Smooth muscle cell (in vitro differentiated cells): ENCODE measurements around the gene FRMD4A. TPM values are rescaled to one million over a fixed set of nuclear protein-coding genes. Genes with fewer than 3 reads are reported as not detected.

Source experiments
- DNase-seq: peaks from one replicate; lab custom pipeline; 2025; ENCODE audit not compliant: unreplicated experiment; lab: John Stamatoyannopoulos, UW
- H2AFZ ChIP-seq: fragments of 200-600 bp; sonication (generic); 2 replicates; pipeline ENCODE4 v1.6.0; 2016; ENCODE audit warnings: antibody characterized with exemption, low read depth, mild to moderate bottlenecking
- H3F3A ChIP-seq: fragments of 200-600 bp; sonication (generic); 2 replicates; pipeline ENCODE4 v1.6.0; 2017; ENCODE audit warnings: antibody characterized with exemption, low read depth
- H3K27ac ChIP-seq: fragments of 200-600 bp; sonication (generic); 2 replicates; pipeline ENCODE4 v1.5.1; 2016; ENCODE audit warnings: low read depth, mild to moderate bottlenecking
- H3K27me3 ChIP-seq: fragments of 200-600 bp; sonication (generic); 2 replicates; pipeline ENCODE4 v1.6.1; 2016; ENCODE audit warnings: low read depth, mild to moderate bottlenecking
- H3K36me3 ChIP-seq: fragments of 200-600 bp; sonication (generic); 2 replicates; pipeline ENCODE4 v1.5.1; 2016; ENCODE audit warnings: low read depth
- H3K4me1 ChIP-seq: fragments of 200-600 bp; sonication (generic); 2 replicates; pipeline ENCODE4 v1.5.1; 2016; ENCODE audit warnings: low read depth
- H3K4me2 ChIP-seq: fragments of 200-600 bp; sonication (generic); 2 replicates; pipeline ENCODE4 v1.6.0; 2016; ENCODE audit warnings: mild to moderate bottlenecking
- H3K4me3 ChIP-seq: fragments of 200-600 bp; sonication (generic); 2 replicates; pipeline ENCODE4 v1.5.1; 2016; ENCODE audit warnings: mild to moderate bottlenecking
- H3K79me2 ChIP-seq: fragments of 200-600 bp; sonication (generic); 2 replicates; pipeline ENCODE4 v1.6.0; 2016; ENCODE audit warnings: low read depth, mild to moderate bottlenecking
- H3K9ac ChIP-seq: fragments of 200-600 bp; sonication (generic); 2 replicates; pipeline ENCODE4 v1.6.0; 2016; ENCODE audit warnings: low read depth
- H3K9me3 ChIP-seq: fragments of 200-600 bp; sonication (generic); replicated peaks from 2 replicates; pipeline ENCODE4 v1.5.1; 2016; ENCODE audit warnings: low read depth
- H4K20me1 ChIP-seq: fragments of 200-600 bp; sonication (generic); 2 replicates; pipeline ENCODE4 v1.6.0; 2016; ENCODE audit warnings: low read depth
- CTCF ChIP-seq: fragments of 200-600 bp; sonication (generic); IDR thresholded peaks from 2 replicates; pipeline ENCODE4 v1.5.1; 2017; ENCODE audit warnings: borderline replicate concordance, mild to moderate bottlenecking, antibody characterized with exemption; ENCODE audit not compliant: insufficient read depth, poor library complexity, severe bottlenecking
- WGBS: methylation state at CpG from one replicate; pipeline ENCODE4 v1.1.7; 2016; ENCODE audit warnings: low lambda C conversion rate; 5-methylcytosine and 5-hydroxymethylcytosine counted together
- polyA plus RNA-seq: library from polyadenylated mRNA; unstranded; fragments of >200 nt; fragmentation: Nextera tagmentation; extraction: Ambion mirVana; gene quantifications from 2 replicates; pipeline ENCODE4 v1.2.1, GENCODE V29; 2016
- total RNA-seq: library from RNA; depleted of rRNA; stranded (reverse); fragments of >200 nt; gene quantifications from 2 replicates; pipeline ENCODE4 v1.2.3, GENCODE V29; 2014

FRMD4A gene
- total and polyA plus RNA-seq, 2 experiments from 2014 or later, result 3.0 to 5.4 TPM

DNA sequence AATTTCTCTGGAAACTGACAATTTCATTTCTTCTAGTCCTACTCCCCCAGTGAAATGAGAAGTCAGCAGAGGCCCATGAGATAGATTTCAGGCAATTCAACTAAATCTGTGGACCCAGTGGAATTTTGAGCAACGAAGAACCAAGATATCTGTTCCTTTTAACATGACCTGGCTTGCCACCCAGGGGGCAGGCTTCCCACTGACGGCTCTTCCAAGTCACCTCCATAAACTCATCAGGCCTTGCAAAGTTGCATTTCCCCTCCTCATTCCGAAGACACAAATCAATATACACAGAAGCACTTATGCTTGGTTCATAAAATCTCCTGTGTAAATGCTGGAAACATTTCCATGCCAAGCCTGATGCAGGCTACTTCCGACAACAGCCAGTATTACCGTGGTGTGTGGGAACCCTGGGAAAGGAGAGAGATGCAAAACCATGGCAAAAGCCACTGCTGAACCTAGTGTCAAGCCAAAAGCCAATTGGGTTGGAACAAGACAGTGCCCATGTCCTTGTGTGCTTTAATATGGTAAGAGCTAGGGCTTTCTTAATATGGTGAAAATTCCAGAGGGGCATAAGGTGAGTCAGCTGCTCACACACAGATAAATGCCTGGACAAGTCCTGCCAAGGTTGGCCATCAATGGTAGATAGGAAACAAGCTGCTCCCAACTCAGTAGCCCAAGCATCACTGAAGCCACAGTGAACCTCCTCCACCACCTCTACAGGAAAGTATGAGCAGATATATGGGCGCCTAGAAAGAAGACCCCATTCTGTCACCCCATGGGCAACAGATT lies 1.6 kb downstream of the FRMD4A start:
- Histone ChIP-seq H3K27me3 (peaks cover 11% of the 10 kb centered on the region), H3K27ac (no peak overlapping the region), H3K9ac (no peak overlapping the region), H3K4me2 (no peak overlapping the region), H3K9me3 (no peaks in the 10 kb centered on the region), H3F3A (no peaks in the 10 kb centered on the region), H3K4me3 (no peak overlapping the region), H3K4me1 (no peaks in the 10 kb centered on the region), H3K79me2 (no peaks in the 10 kb centered on the region), H4K20me1 (no peaks in the 10 kb centered on the region), H3K36me3 (no peaks in the 10 kb centered on the region), H2AFZ (no peak overlapping the region)
- 87% methylated on average over 6 of the region's 6 CpGs for WGBS
- no peak for TF ChIP-seq CTCF
- DNase-seq, result no peak

- Histone ChIP-seq H3F3A (no peaks in the 10 kb centered on the region), H3K27ac (no peak overlapping the region), H3K4me2 (peak overlapping the region; percentile 6), H3K36me3 (no peaks in the 10 kb centered on the region), H3K27me3 (peaks cover 9% of the 10 kb centered on the region), H2AFZ (no peak overlapping the region), H3K9ac (no peak overlapping the region), H3K9me3 (no peaks in the 10 kb centered on the region), H3K4me3 (no peak overlapping the region), H3K79me2 (no peaks in the 10 kb centered on the region), H4K20me1 (no peaks in the 10 kb centered on the region), H3K4me1 (no peaks in the 10 kb centered on the region)
- 40% methylated on average over 4 of the region's 4 CpGs for WGBS
- no peak for DNase-seq
- TF ChIP-seq CTCF, result no peak
Measured at GRCh38 chr10:14327527-14327926, 3.2 kb downstream of the FRMD4A start.

- TF ChIP-seq CTCF, result no peak
- Histone ChIP-seq H3K4me3 (no peak overlapping the region), H3F3A (no peaks in the 10 kb centered on the region), H3K9ac (no peak overlapping the region), H3K27me3 (peaks cover 5% of the 10 kb centered on the region), H3K27ac (no peak overlapping the region), H3K4me1 (no peaks in the 10 kb centered on the region), H4K20me1 (no peaks in the 10 kb centered on the region), H3K9me3 (no peaks in the 10 kb centered on the region), H3K4me2 (peak overlapping the region; percentile 19), H3K36me3 (no peaks in the 10 kb centered on the region), H3K79me2 (no peaks in the 10 kb centered on the region), H2AFZ (no peak overlapping the region)
- no peak for DNase-seq
- 44% methylated on average over 8 of the region's 8 CpGs for WGBS
Measured at GRCh38 chr10:14326581-14326980, 4.1 kb downstream of the FRMD4A start.
